Ecto neural progenitor cell (in vitro differentiated cells): ENCODE data around the gene SMCHD1.
"Not testable (repeated sequence)": the region's sequence is repeated elsewhere in the genome, so short reads cannot be mapped to it uniquely, and the experiment has no call there.

ENCODE experiments used
- DNase-seq: peaks from one replicate; pipeline ENCODE4 v3.0.0-alpha.2; 2018; ENCODE audit warnings: low spot score

SMCHD1 gene

GRCh38 chr18:2716394-2717326 is 61.1 kb downstream of the SMCHD1 start:
- DNase-seq: no peak

- DNase-seq: no peak
Measured at GRCh38 chr18:2717407-2717806, 61.9 kb downstream of the SMCHD1 start.

GRCh38 chr18:2719040-2719439 is 63.5 kb downstream of the SMCHD1 start:
- DNase-seq: no peak

- DNase-seq: no peak
Measured at GRCh38 chr18:2723207-2723606, 67.7 kb downstream of the SMCHD1 start.

GRCh38 chr18:2729757-2730156 is 74.2 kb downstream of the SMCHD1 start:
- no peak for DNase-seq

- DNase-seq: no peak
Measured at GRCh38 chr18:2736823-2737222, 81.3 kb downstream of the SMCHD1 start.

GRCh38 chr18:2740082-2740481 is 84.6 kb downstream of the SMCHD1 start:
- not testable (repeated sequence) for DNase-seq

GRCh38 chr18:2746274-2746673 is 90.7 kb downstream of the SMCHD1 start:
- DNase-seq: no peak

- no peak for DNase-seq
Measured at GRCh38 chr18:2758309-2758708, 102.8 kb downstream of the SMCHD1 start.

GRCh38 chr18:2774669-2775068 is 119.1 kb downstream of the SMCHD1 start:
- DNase-seq: no peak

GRCh38 chr18:2776601-2777000 is 121.1 kb downstream of the SMCHD1 start:
- no peak for DNase-seq

GRCh38 chr18:2777241-2777640 is 121.7 kb downstream of the SMCHD1 start:
- DNase-seq: no peak

GRCh38 chr18:2780750-2781149 is 125.2 kb downstream of the SMCHD1 start:
- DNase-seq: no peak

- DNase-seq: no peak
Measured at GRCh38 chr18:2787225-2787624, 131.7 kb downstream of the SMCHD1 start.

- DNase-seq: no peak
Measured at GRCh38 chr18:2792395-2792794, 136.9 kb downstream of the SMCHD1 start.

- no peak for DNase-seq
Measured at GRCh38 chr18:2794159-2794558, 138.6 kb downstream of the SMCHD1 start.

GRCh38 chr18:2797951-2798350 is 142.4 kb downstream of the SMCHD1 start:
- DNase-seq: no peak

- DNase-seq: no peak
Measured at GRCh38 chr18:2799369-2799768, 143.8 kb downstream of the SMCHD1 start.

GRCh38 chr18:2805970-2806943 is 150.7 kb downstream of the SMCHD1 start:
- no peak for DNase-seq

- not testable (repeated sequence) for DNase-seq
Measured at GRCh38 chr18:2808640-2809039, 153.1 kb downstream of the SMCHD1 start.

- not testable (repeated sequence) for DNase-seq
Measured at GRCh38 chr18:2809666-2810183, 154.2 kb downstream of the SMCHD1 start.

- no peak for DNase-seq
Measured at GRCh38 chr18:2811416-2811815, 155.9 kb downstream of the SMCHD1 start.
